ENCODE measurements around the gene LRRC8B. TPM values are rescaled to one million over a fixed set of nuclear protein-coding genes. Genes with fewer than 3 reads are reported as not detected.
"Not testable (repeated sequence)": the region's sequence is repeated elsewhere in the genome, so short reads cannot be mapped to it uniquely, and the experiment has no call there.

The LRRC8B gene
- total RNA-seq, 1 donor from 2014 or later: 39.1 TPM

GRCh38 chr1:89629146-89629545, 104.5 kb downstream of the LRRC8B start:
- DNase-seq (ENCODE audit: low spot score in 2 of 2): no peak
- FAIRE-seq: no peak

DNA sequence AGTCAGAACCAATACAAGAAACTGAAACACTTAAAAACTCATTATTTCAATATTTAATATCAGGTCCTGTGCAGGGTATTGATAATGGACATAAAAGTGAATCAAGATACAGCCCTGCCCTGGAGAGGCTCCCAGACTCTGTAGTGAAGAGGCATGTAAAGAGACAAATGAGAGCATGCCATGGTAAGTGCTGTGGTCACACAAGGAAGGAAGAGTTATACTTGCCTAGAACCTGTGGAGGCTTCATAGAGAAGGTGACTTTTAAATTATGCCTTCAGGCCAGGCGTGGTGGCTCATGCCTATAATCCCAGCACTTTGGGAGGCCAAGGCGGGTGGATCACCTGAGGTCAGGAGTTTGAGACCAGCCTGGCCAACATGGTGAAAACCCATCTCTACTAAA, 105.0 kb downstream of the LRRC8B start:
- not testable (repeated sequence) for FAIRE-seq

DNA sequence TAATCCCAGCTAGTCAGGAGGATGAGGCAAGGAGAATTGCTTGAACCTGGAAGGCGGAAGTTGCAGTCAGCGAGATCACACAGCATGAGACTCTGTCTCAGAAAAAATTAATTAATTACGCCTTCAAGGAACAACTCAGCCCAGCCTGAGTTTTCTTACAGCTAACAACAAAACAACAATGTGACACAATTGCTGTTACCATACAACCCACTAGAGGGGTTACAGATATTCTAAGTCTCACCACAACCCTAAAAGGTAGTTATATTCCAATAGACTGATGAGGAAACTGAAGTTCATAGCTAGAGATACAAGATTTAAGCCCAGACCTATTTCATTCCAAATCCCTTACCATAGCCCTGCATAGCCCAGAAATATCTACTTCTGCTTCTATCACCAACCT, 105.4 kb downstream of the LRRC8B start:
- FAIRE-seq (no peak), DNase-seq (ENCODE audit: low spot score in 2 of 2) (no peak)

More for the DNA sequence above, 105.0 kb downstream of the LRRC8B start:
- not testable (repeated sequence) for DNase-seq (ENCODE audit: low spot score in 2 of 2)

DNA sequence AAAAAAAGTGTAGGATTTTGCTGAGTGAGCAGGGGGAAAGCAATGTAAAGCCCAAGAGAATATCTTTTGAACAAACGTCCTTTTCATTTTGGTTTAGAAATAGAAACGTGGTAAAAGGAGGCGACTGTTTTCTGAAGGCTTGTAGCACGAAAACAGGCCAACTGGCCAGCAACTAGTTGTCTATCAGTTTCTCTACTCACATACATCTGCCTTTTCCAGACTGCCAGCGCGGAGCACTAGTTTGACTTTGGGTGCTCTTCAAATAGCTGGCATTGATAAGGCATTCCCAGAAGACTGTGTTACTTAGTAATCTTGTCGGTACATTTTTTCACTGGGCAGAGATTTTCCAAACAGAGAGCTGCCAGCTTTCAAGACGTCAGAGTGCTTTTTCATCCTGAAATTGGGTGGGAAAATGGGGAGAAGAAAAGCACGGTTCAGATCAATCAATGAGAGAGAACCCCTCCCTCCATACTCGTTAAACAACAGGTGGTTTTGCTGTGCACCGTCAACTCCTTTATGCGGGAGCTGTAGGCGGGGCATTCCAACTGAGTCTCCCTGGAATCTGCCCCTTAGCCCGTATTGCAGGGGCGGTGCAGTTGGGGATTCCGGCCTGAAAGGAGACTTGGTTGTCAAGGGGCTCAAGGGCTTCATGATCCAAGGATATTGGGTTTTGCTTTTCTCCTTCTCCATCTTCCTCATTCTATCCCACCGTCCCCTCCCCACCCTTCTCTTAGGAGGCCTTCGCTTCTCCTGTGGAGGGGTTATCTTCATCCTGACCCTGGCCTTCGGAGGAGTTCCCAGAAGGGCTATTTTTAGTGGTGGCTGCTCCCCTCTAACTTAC, 107.4 kb downstream of the LRRC8B start:
- no peak for DNase-seq (ENCODE audit: low spot score in 2 of 2)
- no peak for FAIRE-seq

- FAIRE-seq: no peak
- peak; percentile 82 to 87 for DNase-seq (ENCODE audit: low spot score in 2 of 2)
Observed at GRCh38 chr1:89632657-89633247, 108.1 kb downstream of the LRRC8B start, which contains the start of gene LRRC8C. Gene LRRC8C, plus strand, starts transcription at chr1:89633120. Its CDS starts 53,354 bp downstream, at chr1:89686474.

- DNase-seq (ENCODE audit: low spot score in 2 of 2): peak; percentile 37 to 63
- FAIRE-seq: no peak
Observed at GRCh38 chr1:89633248-89633799, 108.7 kb downstream of the LRRC8B start.

- DNase-seq (ENCODE audit: low spot score in 2 of 2) (no peak), FAIRE-seq (no peak)
Observed at GRCh38 chr1:89633800-89634625, 109.4 kb downstream of the LRRC8B start.

DNA sequence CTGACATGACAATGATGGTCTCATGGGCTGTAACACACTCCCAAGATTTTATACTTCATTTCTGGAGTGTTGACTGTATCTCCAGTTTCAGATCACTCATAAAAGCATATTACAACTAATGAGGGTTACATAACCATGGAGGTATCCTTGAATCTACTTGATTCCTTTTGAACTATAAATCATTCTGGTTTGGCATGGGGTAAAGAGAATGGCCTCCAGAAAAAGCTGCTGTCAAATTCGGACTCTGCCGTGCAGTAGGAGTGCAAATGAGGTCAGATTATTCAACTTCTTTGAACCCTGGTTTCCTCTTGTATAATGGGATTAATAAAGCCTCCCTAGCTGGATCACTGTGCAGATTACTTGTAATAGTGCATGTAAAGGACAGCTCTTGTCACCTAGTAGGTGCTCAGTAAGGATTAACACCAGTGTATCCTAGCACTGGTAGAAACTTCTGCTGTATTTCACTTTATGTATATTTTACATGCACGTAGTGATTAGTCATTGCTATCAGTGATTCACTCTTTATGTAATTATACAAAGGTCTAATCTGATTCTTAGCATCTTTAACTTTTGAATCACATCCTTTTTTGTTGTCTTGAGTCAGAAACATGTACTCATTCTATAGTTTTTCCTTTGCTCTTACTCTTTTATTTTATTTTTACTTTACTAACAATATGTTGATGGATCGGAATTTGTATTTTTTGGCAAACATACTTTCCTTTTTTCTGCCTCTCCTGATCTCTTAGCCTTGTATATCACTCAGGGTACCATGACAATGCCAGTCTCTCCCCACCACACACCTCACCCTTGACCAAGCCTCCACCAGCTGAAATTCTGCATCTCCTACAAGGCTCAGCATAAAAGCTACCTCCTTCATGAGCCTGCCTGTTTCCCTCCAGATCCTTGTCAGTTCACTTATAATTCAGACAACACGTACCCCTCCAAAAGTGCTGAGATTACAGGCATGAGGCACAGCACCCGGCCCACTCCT, 111.5 kb downstream of the LRRC8B start:
- FAIRE-seq (no peak), DNase-seq (ENCODE audit: low spot score in 2 of 2) (no peak)

- no peak for FAIRE-seq
- no peak for DNase-seq (ENCODE audit: low spot score in 2 of 2)
Observed at GRCh38 chr1:89637496-89637895, 112.9 kb downstream of the LRRC8B start.

DNA sequence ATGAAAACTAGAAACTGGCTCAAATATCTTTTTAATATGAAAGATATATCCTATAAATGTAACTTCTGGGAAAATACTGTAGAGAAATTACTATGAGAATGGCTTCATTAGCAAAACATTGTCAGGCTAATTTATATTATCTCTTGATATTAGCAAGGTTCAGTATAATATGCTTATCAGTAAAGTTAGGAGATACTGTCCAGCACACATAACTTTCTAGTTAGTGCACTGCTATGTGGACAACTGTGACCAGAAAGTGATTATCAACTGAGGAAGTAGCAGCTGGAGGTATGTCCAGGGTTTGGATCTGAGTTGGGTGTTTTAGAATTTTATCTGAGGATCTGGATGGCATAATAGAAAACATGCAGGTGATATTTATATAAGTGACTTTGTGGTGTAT, 115.8 kb downstream of the LRRC8B start:
- FAIRE-seq (no peak), DNase-seq (ENCODE audit: low spot score in 2 of 2) (no peak)

DNA sequence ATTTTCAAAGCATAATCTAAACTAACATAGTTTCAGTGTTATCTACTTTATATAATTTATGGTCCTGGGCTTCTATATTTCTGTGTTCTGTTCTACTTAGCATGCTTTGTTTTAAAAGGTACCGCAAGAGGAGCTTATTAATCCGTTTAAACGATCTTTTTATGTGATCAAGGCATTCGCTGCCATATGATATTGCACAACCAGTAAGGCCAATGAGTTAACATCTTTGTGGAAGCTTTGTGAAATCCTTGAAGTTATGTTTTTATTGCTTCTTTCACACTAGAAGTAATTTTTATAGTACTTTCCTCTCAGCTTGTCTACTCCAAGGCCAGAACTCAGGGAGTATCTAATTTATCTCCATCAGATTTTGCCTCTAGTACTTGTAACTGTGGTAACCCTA, 117.2 kb downstream of the LRRC8B start:
- FAIRE-seq (no peak), DNase-seq (ENCODE audit: low spot score in 2 of 2) (no peak)

GRCh38 chr1:89643577-89643976, 118.9 kb downstream of the LRRC8B start:
- no peak for FAIRE-seq
- no peak for DNase-seq (ENCODE audit: low spot score in 2 of 2)

DNA sequence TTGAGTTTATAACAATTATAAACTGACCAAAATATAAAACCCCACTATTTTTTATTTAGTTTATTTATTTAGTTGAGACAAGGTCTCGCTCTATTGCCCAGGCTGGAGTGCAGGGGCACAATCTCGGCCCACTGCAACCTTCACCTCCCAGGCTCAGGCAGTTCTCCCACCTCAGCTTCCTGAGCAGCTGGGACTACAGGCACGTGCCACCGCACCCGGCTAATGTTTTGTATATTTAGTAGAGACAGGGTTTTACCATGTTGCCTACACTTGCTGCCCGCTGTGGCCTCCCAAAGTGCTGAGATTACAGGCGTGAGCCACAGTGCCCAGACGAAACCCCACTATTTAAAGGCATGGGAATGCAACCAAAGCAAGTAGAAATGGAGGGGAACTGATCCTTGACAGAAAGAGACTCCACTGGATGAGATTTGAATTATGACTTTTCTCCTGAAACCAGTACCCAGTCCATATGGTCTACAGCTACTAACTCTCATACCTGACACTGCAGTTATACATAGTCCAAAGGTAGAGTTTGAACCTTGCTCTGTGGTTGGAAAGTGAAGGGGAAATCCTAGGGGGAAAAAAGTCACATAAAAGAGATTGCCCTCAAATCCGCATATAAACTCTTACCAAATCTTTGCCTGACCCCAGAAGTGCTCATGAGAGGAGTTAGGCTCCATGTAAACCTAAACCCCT, 119.6 kb downstream of the LRRC8B start:
- DNase-seq (ENCODE audit: low spot score in 2 of 2): no peak
- FAIRE-seq: no peak

- DNase-seq (ENCODE audit: low spot score in 2 of 2) (no peak), FAIRE-seq (no peak)
Observed at GRCh38 chr1:89646259-89646658, 121.6 kb downstream of the LRRC8B start.

Other genes with a start within 250 kb of the LRRC8B start
- under 0.01 TPM for gene GBP6, start 160.8 kb upstream of the LRRC8B start, total RNA-seq
- gene LRRC8C, start 108.3 kb downstream of the LRRC8B start, total RNA-seq: 6.9 TPM

Data from frontal cortex (tissue), 4 donors.